GM10847 (cell line): ENCODE data around the gene DNAJB6.

Experiments
- POLR2A ChIP-seq: IDR thresholded peaks from 2 replicates; pipeline ENCODE4 v1.6.1; 2011; ENCODE audit not compliant: insufficient read length; ENCODE audit errors: extremely low read depth

The DNAJB6 gene

GRCh38 chr7:157462419-157462771 is 125.6 kb downstream of the DNAJB6 start:
- TF ChIP-seq POLR2A: no peak

- no peak for TF ChIP-seq POLR2A
Observed at GRCh38 chr7:157462840-157463239, 126.0 kb downstream of the DNAJB6 start.

DNA sequence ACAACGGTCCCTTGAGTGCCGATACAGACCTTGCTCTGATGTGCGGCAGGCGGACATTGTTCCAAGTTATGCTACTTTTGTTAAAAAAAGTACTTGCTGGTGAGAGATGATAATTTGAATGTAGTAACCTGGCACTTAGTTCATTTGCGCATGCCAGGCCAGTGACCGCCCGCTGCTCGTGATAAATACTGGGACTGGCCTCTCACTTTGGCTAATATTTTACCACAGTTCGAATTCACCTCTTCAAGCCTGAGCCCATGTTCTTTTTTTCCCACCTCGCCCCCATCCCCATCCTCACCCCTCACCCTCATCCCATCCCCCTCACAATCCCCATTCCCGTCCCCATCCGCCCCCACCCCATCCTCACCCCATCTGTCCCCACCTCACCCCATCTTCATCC is 126.4 kb downstream of the DNAJB6 start:
- TF ChIP-seq POLR2A: no peak

DNA sequence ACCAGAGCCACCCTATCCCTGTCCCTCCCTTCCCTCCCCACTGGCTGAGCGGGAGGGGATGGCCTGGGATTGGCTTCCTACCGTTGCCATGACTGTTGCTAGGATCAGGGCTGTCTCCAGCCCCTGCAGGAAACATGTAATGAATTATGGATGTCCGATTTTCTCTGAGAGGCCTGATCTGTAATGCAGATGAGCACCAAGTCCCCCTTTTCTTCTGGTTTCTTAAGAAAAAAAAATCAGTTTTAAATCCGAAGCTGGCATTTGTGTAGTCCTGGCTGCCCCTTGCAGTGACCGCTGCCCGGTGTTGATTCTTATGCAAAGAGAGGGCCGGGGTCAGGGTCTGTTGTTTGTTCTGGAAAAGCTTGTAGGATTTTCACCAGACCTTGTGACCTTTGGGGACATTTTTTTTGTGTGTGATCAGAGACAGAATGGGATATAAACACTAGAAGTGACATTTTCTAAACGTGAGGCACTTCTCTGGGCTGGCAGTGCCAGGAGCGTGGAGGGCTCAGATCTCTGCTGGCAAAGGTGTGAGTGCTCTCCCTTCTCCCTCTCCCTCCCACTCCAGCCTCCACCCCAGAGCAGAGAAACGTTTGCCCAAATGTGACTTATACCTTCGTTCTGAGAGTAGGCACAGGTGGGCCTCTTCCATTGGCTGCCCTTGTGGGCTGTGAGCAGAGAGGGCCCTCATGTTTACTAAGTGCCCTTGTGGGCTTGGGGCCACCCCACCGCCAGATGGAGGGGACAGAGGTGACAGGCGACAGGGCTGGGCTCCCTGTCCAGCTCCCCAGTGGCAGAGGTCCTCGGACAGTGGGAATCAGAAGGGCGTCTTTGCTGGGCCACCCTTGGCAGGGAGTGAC is 127.5 kb downstream of the DNAJB6 start:
- no peak for TF ChIP-seq POLR2A

DNA sequence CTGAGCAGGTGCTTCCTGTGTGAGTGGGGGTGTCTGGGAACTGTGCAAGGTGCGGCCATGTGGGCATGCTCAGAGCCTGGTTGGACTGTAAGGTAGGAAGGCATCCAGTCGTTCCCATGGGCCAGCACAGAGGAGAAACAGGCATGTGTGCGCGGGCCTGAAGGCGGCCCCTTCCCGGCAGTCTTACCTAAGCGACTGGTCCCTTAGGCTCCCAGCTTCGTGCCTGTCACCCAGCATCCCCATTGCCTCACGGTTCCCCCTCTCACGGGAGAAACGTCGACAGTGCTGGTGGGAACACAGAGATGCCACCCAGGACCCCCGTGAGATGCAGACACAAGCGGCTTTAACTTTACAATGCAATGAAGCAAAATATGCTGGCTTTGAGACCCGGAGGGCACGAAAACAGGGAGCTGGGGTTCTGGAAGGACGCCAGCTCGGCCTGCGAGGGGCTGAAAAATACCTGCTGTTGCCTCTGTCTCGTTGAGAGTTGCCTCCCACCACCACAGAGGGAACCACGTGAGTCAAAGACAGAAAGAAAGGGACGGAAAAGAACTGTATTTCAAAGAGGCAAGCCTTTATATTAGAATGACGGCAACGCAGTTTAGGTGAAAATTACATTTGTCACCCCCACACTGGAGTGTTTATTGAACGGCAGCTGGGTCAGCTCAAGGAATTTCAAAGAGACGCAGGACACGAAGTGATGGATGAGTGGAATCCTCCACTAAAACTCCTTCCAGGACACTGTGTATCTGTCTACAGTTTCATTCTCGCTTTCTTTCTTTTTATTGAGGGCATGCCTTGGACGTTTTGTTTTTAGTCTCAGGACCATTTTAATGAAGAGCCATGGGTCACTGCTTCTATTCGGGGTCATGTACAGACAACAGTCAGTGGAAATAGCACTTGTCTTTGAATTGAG is 128.4 kb downstream of the DNAJB6 start:
- no peak for TF ChIP-seq POLR2A

DNA sequence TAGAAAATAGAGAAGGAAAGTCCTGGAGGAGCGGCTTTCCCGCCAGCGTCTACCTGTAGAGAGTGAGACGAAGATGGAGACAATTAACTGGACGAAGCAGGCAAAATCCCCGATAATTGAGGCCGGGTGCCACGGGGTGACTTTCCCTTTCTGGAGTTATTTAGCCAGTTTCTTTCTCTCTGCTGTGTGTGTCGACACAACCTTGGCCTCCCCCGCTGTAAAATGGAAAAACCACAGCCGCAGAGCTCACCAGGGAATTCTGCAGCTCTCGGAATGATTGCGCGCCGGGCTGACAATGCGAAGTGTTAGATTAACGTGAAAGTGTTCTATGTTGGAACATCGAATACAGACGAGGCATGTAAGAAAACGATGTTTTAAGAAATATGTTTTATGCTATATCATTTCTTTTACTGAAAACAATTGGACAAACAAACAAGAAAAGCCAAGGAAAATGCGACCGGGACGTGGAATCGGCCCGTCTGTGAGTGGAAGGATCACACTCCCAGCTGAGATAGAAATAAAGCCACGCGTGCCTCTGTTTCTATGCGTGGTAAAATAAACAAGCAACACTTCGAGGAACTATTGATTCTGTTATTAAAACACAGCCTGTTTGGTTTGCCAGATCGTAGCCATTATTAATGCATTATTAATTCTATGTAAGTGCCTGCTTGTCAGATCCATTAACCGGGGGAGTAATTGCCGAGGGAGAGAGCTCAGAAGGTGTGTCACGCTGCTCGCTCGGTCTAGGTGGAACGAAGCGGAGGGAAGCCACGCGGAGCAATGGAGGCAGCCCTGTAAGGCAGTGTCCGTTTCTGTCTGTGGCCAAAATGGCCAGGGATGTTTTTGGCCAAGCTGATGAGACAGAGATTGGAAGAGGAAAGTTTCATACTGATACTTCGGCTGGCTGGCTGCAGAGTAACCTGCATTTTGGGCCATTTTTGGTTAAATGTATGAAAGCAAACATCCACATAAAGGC is 129.4 kb downstream of the DNAJB6 start:
- TF ChIP-seq POLR2A: no peak

DNA sequence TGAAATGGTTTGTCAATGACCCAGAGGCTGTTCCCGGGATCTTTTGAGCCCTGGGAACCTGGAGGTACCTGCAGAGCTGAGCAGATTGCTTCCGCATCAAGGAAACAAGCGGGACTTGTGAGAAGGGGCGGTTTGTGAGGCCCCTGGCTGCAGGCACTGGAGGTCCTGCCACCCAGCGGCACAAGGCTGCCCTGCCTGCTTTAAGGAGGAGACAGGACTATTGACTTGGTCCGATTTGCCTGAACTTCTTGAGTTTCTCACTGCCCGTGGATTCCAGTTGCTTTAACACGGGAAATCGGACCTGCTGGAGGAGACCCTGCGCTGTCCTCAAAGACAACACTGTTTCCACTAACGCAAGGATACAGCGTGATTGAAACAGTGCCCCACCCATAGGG is 130.1 kb downstream of the DNAJB6 start:
- TF ChIP-seq POLR2A: no peak
